AG04449 (cell line): ENCODE results near the gene WDR27.

Source experiments
- CTCF ChIA-PET: fragments of 350-600 bp; formaldehyde crosslinking; extraction: SDS; loops from one replicate; lab custom pipeline; 2021; ENCODE audit warnings: antibody characterized with exemption; lab: Yijun Ruan, JAX
- POLR2A ChIA-PET: fragments of 400-600, 350-600 bp; formaldehyde crosslinking; extraction: SDS; loops from one replicate; lab custom pipeline; 2020; ENCODE audit warnings: antibody characterized with exemption, inconsistent platforms; lab: Yijun Ruan, JAX
- DNase-seq: peaks from one replicate; pipeline ENCODE4 v3.0.0-alpha.2; 2010; ENCODE audit warnings: low read depth, low spot score
- H3K4me3 ChIP-seq: 2 replicates; pipeline ENCODE4 v1.5.1; 2011; ENCODE audit warnings: low read depth, mild to moderate bottlenecking, control low read depth, low read length
- CTCF ChIP-seq: IDR thresholded peaks from one replicate; pipeline ENCODE4 v1.5.1; 2011; ENCODE audit warnings: mild to moderate bottlenecking, moderate library complexity, low read length, control low read depth, inconsistent platforms; ENCODE audit not compliant: insufficient read depth; ENCODE audit errors: missing control alignments

WDR27 gene

GRCh38 chr6:169640983-169641382, 60.8 kb downstream of the WDR27 start:
- no peak overlapping the region for H3K4me3 ChIP-seq
- DNase-seq, result no peak
- ChIA-PET POLR2A (no interaction called here), CTCF (interaction anchor here (0.7 to 2.4 kb wide), 7 partner anchors 17 to 746 kb away, joined by 3 to 16 read pairs (median 3); no protein-coding TSS in a partner anchor)
- no peak for TF ChIP-seq CTCF

DNA sequence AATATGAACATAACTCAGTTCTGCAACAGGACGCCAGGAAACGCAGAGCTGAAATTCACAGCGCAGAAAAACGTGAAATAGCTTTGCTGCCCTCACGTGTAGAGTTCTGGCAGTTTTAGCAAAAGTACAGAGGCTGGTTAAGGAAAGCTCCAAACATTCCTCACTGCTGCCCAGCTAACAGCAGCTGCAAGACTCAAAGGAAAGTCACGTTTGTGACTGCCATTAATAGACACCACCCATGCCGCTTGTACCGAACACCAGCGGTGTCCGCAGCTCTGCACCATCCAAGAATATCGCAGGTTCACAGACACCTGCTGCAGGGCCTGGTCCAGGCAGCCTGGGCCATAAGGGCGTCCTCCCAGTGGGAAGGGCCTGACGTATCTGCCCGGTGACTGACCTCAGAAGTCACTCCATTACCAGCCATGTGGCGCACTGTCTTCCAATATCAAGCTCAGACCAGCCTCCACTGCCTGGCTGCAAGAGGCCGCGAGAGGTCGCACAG, 61.4 kb downstream of the WDR27 start:
- POLR2A ChIA-PET, result no interaction called here
- CTCF ChIA-PET, result interaction anchor here (0.7 to 2.4 kb wide), 12 partner anchors 14 to 746 kb away, joined by 3 to 16 read pairs (median 4); no protein-coding TSS in a partner anchor
- peak; percentile 35 for TF ChIP-seq CTCF
- no peak for DNase-seq
- H3K4me3 ChIP-seq, result no peak overlapping the region

GRCh38 chr6:169639653-169640278, 62.1 kb downstream of the WDR27 start:
- DNase-seq, result no peak
- POLR2A ChIA-PET, result no interaction called here
- H3K4me3 ChIP-seq, result no peak overlapping the region
- CTCF ChIA-PET, result interaction anchor here (0.5 to 2.4 kb wide), 11 partner anchors 14 to 745 kb away, joined by 3 to 16 read pairs (median 4); no protein-coding TSS in a partner anchor
- TF ChIP-seq CTCF, result no peak

- H3K4me3 ChIP-seq, result no peak overlapping the region
- ChIA-PET CTCF (interaction anchor here (0.5 to 2.4 kb wide), 2 partner anchors 160 to 682 kb away, joined by 3 to 16 read pairs; no protein-coding TSS in a partner anchor), POLR2A (no interaction called here)
- no peak for TF ChIP-seq CTCF
- no peak for DNase-seq
These were observed 62.9 kb downstream of the WDR27 start for GRCh38 chr6:169638915-169639314.

GRCh38 chr6:169638388-169638787, 63.4 kb downstream of the WDR27 start:
- ChIA-PET POLR2A (no interaction called here), CTCF (no interaction called here)
- no peak overlapping the region for H3K4me3 ChIP-seq
- no peak for TF ChIP-seq CTCF
- no peak for DNase-seq

- no peak overlapping the region for H3K4me3 ChIP-seq
- no peak for TF ChIP-seq CTCF
- CTCF ChIA-PET, result no interaction called here
- DNase-seq, result no peak
- POLR2A ChIA-PET, result no interaction called here
These were observed 66.5 kb downstream of the WDR27 start for GRCh38 chr6:169635345-169635744.
